Measurements from ENCODE around the gene FILIP1.

- TF ChIP-seq CTCF (IDR thresholded peaks at IDR 0.05; ENCODE audit: insufficient read depth, low read length, poor library complexity, severe bottlenecking) (no peak), EZH2phosphoT487 (conservative IDR thresholded peaks at IDR 0.05; ENCODE audit: low read length) (no peak)
These were observed 159.1 kb downstream of the FILIP1 start for GRCh38 chr6:75334266-75335040.

Measured in SU-DHL-6 (cell line).